GM12878 (cell line): ENCODE data around the gene SSR1. TPM values are rescaled to one million over a fixed set of nuclear protein-coding genes. Genes with fewer than 3 reads are reported as not detected.

ENCODE experiments used
- BCL11A ChIP-seq: IDR thresholded peaks from 2 replicates; pipeline ENCODE4 v1.6.1; 2011; ENCODE audit warnings: low read depth, low read length
- GATAD2B ChIP-seq: fragments of 450-650 bp; conservative IDR thresholded peaks from 2 replicates; pipeline ENCODE4 v1.6.1; 2017; ENCODE audit warnings: low read depth, mild to moderate bottlenecking, moderate library complexity
- MAX ChIP-seq: IDR thresholded peaks from 2 replicates; pipeline ENCODE4 v1.6.1; 2012; ENCODE audit warnings: low read depth, low read length, improper control_type of control experiment
- MEF2B ChIP-seq: fragments of 450-650 bp; IDR thresholded peaks from 2 replicates; pipeline ENCODE4 v1.6.1; 2018; ENCODE audit warnings: mild to moderate bottlenecking, moderate library complexity; ENCODE audit not compliant: partially characterized antibody, poor library complexity, severe bottlenecking
- MLLT1 ChIP-seq: fragments of 450-650 bp; IDR thresholded peaks from 2 replicates; pipeline ENCODE4 v1.6.1; 2016; ENCODE audit warnings: mild to moderate bottlenecking
- MYB ChIP-seq: fragments of 150-350 bp; IDR thresholded peaks from 2 replicates; pipeline ENCODE4 v1.6.1; 2014; ENCODE audit warnings: mild to moderate bottlenecking, low read depth, low read length, borderline replicate concordance
- NFIC ChIP-seq: IDR thresholded peaks from 2 replicates; pipeline ENCODE4 v1.6.1; 2012; ENCODE audit warnings: low read depth, mild to moderate bottlenecking, inconsistent platforms, low read length, moderate library complexity
- NFYA ChIP-seq: IDR thresholded peaks from 2 replicates; pipeline ENCODE4 v1.6.1; 2011; ENCODE audit warnings: low read depth, mild to moderate bottlenecking, low read length, improper control_type of control experiment, borderline replicate concordance
- PAX5 ChIP-seq: IDR thresholded peaks from 2 replicates; pipeline ENCODE4 v1.6.1; 2011; ENCODE audit warnings: low read depth, low read length, borderline replicate concordance
- PKNOX1 ChIP-seq: fragments of 450-650 bp; IDR thresholded peaks from 2 replicates; pipeline ENCODE4 v1.6.1; 2016; ENCODE audit warnings: mild to moderate bottlenecking
- RAD21 ChIP-seq: IDR thresholded peaks from 2 replicates; pipeline ENCODE4 v1.6.1; 2011; ENCODE audit warnings: mild to moderate bottlenecking, low read depth, low read length, moderate library complexity; ENCODE audit not compliant: insufficient read depth
- SP1 ChIP-seq: IDR thresholded peaks from one replicate; pipeline ENCODE4 v1.6.1; 2011; ENCODE audit warnings: low read depth, low read length
- STAT1 ChIP-seq: fragments of 450-650 bp; conservative IDR thresholded peaks from 2 replicates; pipeline ENCODE4 v1.6.1; 2014; ENCODE audit warnings: antibody characterized with exemption, mild to moderate bottlenecking
- SUPT20H ChIP-seq: IDR thresholded peaks from 2 replicates; pipeline ENCODE4 v1.6.1; 2011; ENCODE audit warnings: low read depth, mild to moderate bottlenecking, low read length, moderate library complexity, borderline replicate concordance; ENCODE audit not compliant: control insufficient read depth
- TCF12 ChIP-seq: IDR thresholded peaks from 2 replicates; pipeline ENCODE4 v1.6.1; 2011; ENCODE audit warnings: low read depth, mild to moderate bottlenecking, low read length
- TCF7 ChIP-seq: IDR thresholded peaks from 2 replicates; pipeline ENCODE4 v1.6.1; 2014; ENCODE audit warnings: antibody characterized with exemption, borderline replicate concordance
- ZBTB40 ChIP-seq: fragments of 450-650 bp; IDR thresholded peaks from 2 replicates; pipeline ENCODE4 v1.6.1; 2016; ENCODE audit warnings: mild to moderate bottlenecking, moderate library complexity, borderline replicate concordance
- ZNF592 ChIP-seq: fragments of 450-650 bp; IDR thresholded peaks from 2 replicates; pipeline ENCODE4 v1.6.1; 2017; ENCODE audit warnings: mild to moderate bottlenecking, moderate library complexity
- polyA plus RNA-seq, 11 experiments: library from polyadenylated mRNA; depleted of rRNA in 4 of 11; unstranded in 6 of 11; stranded (reverse) in 5 of 11; fragments of >200 nt; fragmentation: Nextera tagmentation in 4 of 11; fragmentation: Illumina TruSeq in 1 of 11; extraction: Ambion mirVana in 4 of 11; extraction: Trizol in 1 of 11; gene quantifications; 1 replicate in 1 of 11; 2 replicates in 10 of 11; pipeline versions ENCODE4 v1.2.1 to v1.2.3, GENCODE V29; 2011 to 2016; ENCODE audit warnings: inconsistent platforms in 2 of 11, missing spikeins in 2 of 11, low read depth in 1 of 11
- total RNA-seq, 4 experiments: library from RNA; depleted of rRNA in 3 of 4; stranded (reverse); fragments of >200 nt in 3 of 4; fragmentation: Illumina TruSeq in 1 of 4; extraction: Trizol in 1 of 4; gene quantifications; 2 replicates each; pipeline versions ENCODE4 v1.2.1 to v1.2.3, GENCODE V29; 2013 to 2021

Gene SSR1
- total and polyA plus RNA-seq, 10 of the 15 experiments (the other 5 are each of a cell fraction or from before 2014, with no cell fraction given): 42.0 to 209 (median 128) TPM

GRCh38 chr6:7238900-7239589 is 74.0 kb downstream of the SSR1 start (continued):
- no peak for TF ChIP-seq MYB
- no peak for TF ChIP-seq NFYA
- no peak for TF ChIP-seq NFIC
- 0 out of 2 replicates have a peak, but pooled peaks have one; percentile 18 for TF ChIP-seq TCF12
- no peak for TF ChIP-seq ZBTB40
- TF ChIP-seq RAD21: peak; percentile 56
- TF ChIP-seq SP1: no peak
- peak; percentile 49; the same call in 1 of the 2 replicates for TF ChIP-seq GATAD2B
- no peak for TF ChIP-seq PKNOX1
- no peak for TF ChIP-seq MLLT1
- no peak for TF ChIP-seq STAT1
- no peak for TF ChIP-seq BCL11A
- TF ChIP-seq PAX5: no peak
- peak; percentile 97 for TF ChIP-seq MEF2B
- no peak for TF ChIP-seq SUPT20H
- no peak; the same call in none of the 2 replicates for TF ChIP-seq MAX
- TF ChIP-seq TCF7: no peak
- TF ChIP-seq ZNF592: 0 out of 2 replicates have a peak, but pooled peaks have one; percentile 42
